Muscle layer of colon (tissue), 2 donors: ENCODE data around the gene CPN2.

Source experiments
- H3K27ac ChIP-seq: one replicate; pipeline ENCODE4 v1.7.0; 2013; ENCODE audit warnings: low read depth, mild to moderate bottlenecking, low read length, moderate library complexity
- H3K27me3 ChIP-seq, 2 donors: one replicate each; pipeline ENCODE4 v1.7.0; 2013; ENCODE audit warnings: low read length in 2 of 2, mild to moderate bottlenecking in 2 of 2; ENCODE audit not compliant: insufficient read depth in 2 of 2, control insufficient read depth in 1 of 2
- H3K36me3 ChIP-seq: one replicate; pipeline ENCODE4 v1.7.0; 2013; ENCODE audit warnings: mild to moderate bottlenecking, low read length; ENCODE audit not compliant: insufficient read depth
- H3K4me1 ChIP-seq: one replicate; pipeline ENCODE4 v1.7.0; 2013; ENCODE audit warnings: mild to moderate bottlenecking, low read length; ENCODE audit not compliant: insufficient read depth
- H3K4me3 ChIP-seq, 2 donors: one replicate each; pipeline ENCODE4 v1.7.0; 2013; ENCODE audit warnings: low read length in 2 of 2, low read depth in 1 of 2, mild to moderate bottlenecking in 1 of 2, moderate library complexity in 1 of 2
- H3K9ac ChIP-seq: one replicate; pipeline ENCODE4 v1.7.0; 2013; ENCODE audit warnings: low read length
- H3K9me3 ChIP-seq: one replicate; pipeline ENCODE4 v1.7.0; 2013; ENCODE audit warnings: mild to moderate bottlenecking, low read length
- donor health status: abdominal sarcoma.
- donor health status: Adenocarcinoma of cecum.

The CPN2 gene

GRCh38 chr3:194326192-194326967 is 24.7 kb downstream of the CPN2 start:
- Histone ChIP-seq H3K9ac (no peak overlapping the region), H3K27me3 (no peaks in the 10 kb centered on the region), H3K9me3 (no peaks in the 10 kb centered on the region), H3K36me3 (no peaks in the 10 kb centered on the region), H3K4me3 (no peak overlapping the region), H3K4me1 (peaks cover 18% of the 10 kb centered on the region), H3K27ac (no peak overlapping the region)

DNA sequence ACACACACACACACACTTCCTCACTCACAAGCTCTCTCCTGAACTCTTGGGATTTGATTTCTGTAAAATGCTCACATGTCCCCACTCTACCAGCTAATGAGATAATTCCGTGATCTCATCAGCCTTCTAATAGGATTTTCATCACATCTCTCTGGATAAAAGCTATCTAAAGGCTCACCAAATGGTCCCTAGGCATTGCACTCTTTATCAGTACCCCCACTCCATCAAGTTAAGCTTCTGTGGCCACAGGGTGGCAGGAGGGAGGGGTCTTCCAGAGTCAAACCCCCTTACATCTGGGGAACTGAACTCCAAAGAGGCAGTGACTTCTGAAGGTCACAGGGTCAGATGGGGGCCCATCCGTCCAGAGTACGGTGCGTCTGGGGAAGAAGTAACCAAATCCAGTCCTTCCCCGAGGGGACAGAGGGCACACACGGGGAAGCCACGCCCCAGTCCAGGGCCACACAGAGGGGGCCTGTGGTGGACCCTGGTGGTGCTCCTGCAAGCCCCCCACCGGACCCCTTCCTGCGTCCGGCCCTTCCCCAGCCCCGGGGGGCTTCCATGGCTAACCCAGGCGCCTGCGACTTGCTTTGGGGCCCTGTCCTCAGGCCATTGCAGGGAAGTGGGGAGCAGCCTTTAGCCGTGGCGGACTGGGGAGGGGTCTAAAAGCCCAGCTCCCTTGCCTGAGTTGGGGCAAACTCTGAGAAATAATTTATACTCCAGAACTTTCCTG is 25.5 kb downstream of the CPN2 start:
- H3K9me3 ChIP-seq: no peaks in the 10 kb centered on the region
- no peaks in the 10 kb centered on the region for H3K36me3 ChIP-seq
- H3K27ac ChIP-seq: no peak overlapping the region
- no peak overlapping the region for H3K4me3 ChIP-seq
- H3K27me3 ChIP-seq: no peaks in the 10 kb centered on the region
- no peak overlapping the region for H3K9ac ChIP-seq
- peaks cover 10% of the 10 kb centered on the region for H3K4me1 ChIP-seq

DNA sequence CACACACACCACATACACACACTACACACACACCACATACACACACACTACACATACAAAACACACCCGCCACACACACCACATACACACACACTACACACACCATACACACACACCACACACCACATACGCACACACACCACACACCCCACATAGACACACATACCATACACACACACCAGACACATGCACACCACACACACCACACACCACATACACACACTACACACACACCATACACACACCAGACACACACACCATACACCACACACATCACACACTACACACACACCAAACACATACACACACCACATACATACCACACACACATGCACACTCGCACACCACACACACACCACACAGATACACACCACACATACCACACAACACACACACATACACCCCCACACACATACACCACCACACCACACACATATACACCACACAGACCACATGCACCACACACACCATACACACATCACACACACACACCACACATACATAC is 26.3 kb downstream of the CPN2 start:
- no peaks in the 10 kb centered on the region for H3K36me3 ChIP-seq
- H3K9ac ChIP-seq: peak overlapping the region; percentile 52
- no peak overlapping the region for H3K27ac ChIP-seq
- peaks cover 10% of the 10 kb centered on the region for H3K4me1 ChIP-seq
- no peaks in the 10 kb centered on the region for H3K9me3 ChIP-seq
- H3K4me3 ChIP-seq: no peak overlapping the region
- no peaks in the 10 kb centered on the region for H3K27me3 ChIP-seq

DNA sequence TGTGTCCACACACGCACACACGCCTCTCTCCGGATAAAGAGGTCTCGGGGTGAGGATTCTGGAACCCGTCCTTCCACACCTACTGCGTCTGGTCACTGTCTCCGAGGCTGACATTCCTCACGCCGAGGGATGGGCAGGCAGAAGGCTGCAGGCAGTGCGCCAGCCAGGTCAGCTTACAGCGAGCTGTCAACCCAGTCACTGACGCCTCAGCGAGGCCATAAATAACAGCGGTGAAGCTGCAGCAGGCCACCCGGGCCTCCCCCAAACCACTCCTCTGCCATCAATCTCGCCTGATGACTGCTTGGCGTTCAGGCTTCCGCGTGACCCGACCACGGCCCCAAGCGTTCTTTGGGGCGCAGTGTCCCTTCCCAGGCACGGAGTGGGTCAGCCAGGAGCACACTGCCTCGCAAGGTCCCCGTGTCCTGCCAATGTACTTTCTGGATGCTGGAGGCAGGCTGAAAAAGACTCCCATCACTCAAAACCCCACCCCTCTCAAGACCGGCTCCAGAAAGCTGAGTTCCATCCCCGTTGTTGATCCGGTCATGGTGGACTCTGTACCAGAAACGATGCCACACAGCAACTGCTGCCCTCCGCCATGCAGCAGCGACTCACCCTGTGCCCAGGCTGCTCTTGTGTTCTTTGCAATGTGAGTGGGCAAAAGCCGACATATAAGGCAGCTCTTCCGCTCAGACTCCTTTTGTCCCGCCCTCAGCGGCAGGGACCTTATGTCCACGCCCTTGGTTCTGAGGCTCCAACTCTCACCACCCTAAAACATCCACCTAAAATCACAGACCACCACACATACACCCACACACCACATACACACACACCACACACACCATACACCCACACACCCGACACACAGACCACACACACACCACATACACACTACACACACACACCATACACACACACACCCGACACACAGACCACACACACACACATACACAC is 27.1 kb downstream of the CPN2 start:
- Histone ChIP-seq H3K36me3 (no peaks in the 10 kb centered on the region), H3K4me3 (peak overlapping the region; percentile 29 to 70), H3K27me3 (no peaks in the 10 kb centered on the region), H3K4me1 (peaks cover 10% of the 10 kb centered on the region), H3K9ac (peak overlapping the region; percentile 52), H3K9me3 (no peaks in the 10 kb centered on the region), H3K27ac (peak overlapping the region; percentile 38)

GRCh38 chr3:194322678-194323211 is 28.4 kb downstream of the CPN2 start:
- no peak overlapping the region for H3K9ac ChIP-seq
- H3K4me3 ChIP-seq: no peak overlapping the region
- H3K9me3 ChIP-seq: no peaks in the 10 kb centered on the region
- no peaks in the 10 kb centered on the region for H3K27me3 ChIP-seq
- no peak overlapping the region for H3K27ac ChIP-seq
- H3K36me3 ChIP-seq: no peaks in the 10 kb centered on the region
- peaks cover 10% of the 10 kb centered on the region for H3K4me1 ChIP-seq

GRCh38 chr3:194321693-194322640 is 29.2 kb downstream of the CPN2 start:
- Histone ChIP-seq H3K4me3 (no peak overlapping the region), H3K27ac (no peak overlapping the region), H3K4me1 (peaks cover 10% of the 10 kb centered on the region), H3K36me3 (no peaks in the 10 kb centered on the region), H3K9ac (no peak overlapping the region), H3K27me3 (no peaks in the 10 kb centered on the region), H3K9me3 (no peaks in the 10 kb centered on the region)

GRCh38 chr3:194320744-194321243 is 30.3 kb downstream of the CPN2 start:
- Histone ChIP-seq H3K36me3 (no peaks in the 10 kb centered on the region), H3K27me3 (no peaks in the 10 kb centered on the region), H3K27ac (no peak overlapping the region), H3K4me1 (peaks cover 10% of the 10 kb centered on the region), H3K4me3 (no peak overlapping the region), H3K9ac (no peak overlapping the region), H3K9me3 (no peaks in the 10 kb centered on the region)

- no peaks in the 10 kb centered on the region for H3K9me3 ChIP-seq
- peaks cover 13% of the 10 kb centered on the region for H3K4me1 ChIP-seq
- H3K9ac ChIP-seq: no peak overlapping the region
- no peaks in the 10 kb centered on the region for H3K27me3 ChIP-seq
- no peaks in the 10 kb centered on the region for H3K36me3 ChIP-seq
- no peak overlapping the region for H3K4me3 ChIP-seq
- no peak overlapping the region for H3K27ac ChIP-seq
These were observed 31.0 kb downstream of the CPN2 start for GRCh38 chr3:194320100-194320499.

DNA sequence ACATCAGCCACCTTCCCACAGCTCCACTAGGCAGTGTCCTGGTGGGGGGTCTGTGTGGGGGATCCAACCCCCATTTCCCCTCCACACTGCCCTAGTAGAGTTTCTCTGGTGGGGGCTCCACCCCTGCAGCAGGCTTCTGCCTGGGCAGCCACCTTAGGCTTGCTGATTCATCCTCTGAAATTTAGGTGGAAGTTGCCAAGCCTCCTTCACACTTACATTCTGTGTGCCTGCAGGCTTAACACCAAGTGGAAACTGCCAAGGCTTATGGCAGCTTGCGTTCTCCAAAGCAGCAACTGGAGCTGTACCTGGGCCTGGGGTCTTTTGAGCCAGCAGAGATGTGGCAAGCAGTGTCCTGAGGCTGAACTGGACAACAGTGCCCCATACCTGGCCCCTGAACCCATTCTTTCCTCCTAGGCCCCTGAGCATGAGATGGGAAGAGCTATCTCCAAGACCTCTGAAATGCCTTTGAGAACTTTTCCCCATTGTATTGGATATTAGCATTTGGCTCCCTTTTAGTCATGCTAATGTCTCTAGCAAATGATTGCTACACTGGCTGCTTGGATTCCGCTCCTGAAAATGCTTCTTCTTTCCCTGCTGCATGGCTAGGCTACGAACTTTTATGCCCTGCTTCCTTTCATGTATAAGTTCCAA is 32.5 kb downstream of the CPN2 start:
- H3K4me3 ChIP-seq: no peak overlapping the region
- H3K4me1 ChIP-seq: peaks cover 19% of the 10 kb centered on the region
- H3K36me3 ChIP-seq: no peaks in the 10 kb centered on the region
- H3K27me3 ChIP-seq: no peaks in the 10 kb centered on the region
- H3K27ac ChIP-seq: no peak overlapping the region
- H3K9me3 ChIP-seq: no peaks in the 10 kb centered on the region
- no peak overlapping the region for H3K9ac ChIP-seq

GRCh38 chr3:194316918-194317317 is 34.2 kb downstream of the CPN2 start:
- Histone ChIP-seq H3K9me3 (no peaks in the 10 kb centered on the region), H3K4me3 (no peak overlapping the region), H3K9ac (no peak overlapping the region), H3K27ac (no peak overlapping the region), H3K4me1 (peaks cover 35% of the 10 kb centered on the region), H3K36me3 (no peaks in the 10 kb centered on the region), H3K27me3 (no peaks in the 10 kb centered on the region)
